Left renal cortex interstitium (tissue), 4 donors: ENCODE measurements around the gene IFNA17. TPM values are rescaled to one million over a fixed set of nuclear protein-coding genes. Genes with fewer than 3 reads are reported as not detected.
"Not testable (repeated sequence)": the region's sequence is repeated elsewhere in the genome, so short reads cannot be mapped to it uniquely, and the experiment has no call there.

ENCODE experiments used
- DNase-seq, 4 donors: peaks; one replicate each; pipeline ENCODE4 v3.0.0-alpha.2; 2013; ENCODE audit warnings: low read depth in 4 of 4, low spot score in 2 of 4, missing footprints in 1 of 4
- polyA plus RNA-seq, 4 donors: library from polyadenylated mRNA; unstranded; fragments of 120-200 nt; gene quantifications; one replicate each; pipeline ENCODE4 v1.2.1, GENCODE V29; 2013; ENCODE audit not compliant: insufficient read length in 4 of 4

Gene IFNA17
- not detected for polyA plus RNA-seq

DNA sequence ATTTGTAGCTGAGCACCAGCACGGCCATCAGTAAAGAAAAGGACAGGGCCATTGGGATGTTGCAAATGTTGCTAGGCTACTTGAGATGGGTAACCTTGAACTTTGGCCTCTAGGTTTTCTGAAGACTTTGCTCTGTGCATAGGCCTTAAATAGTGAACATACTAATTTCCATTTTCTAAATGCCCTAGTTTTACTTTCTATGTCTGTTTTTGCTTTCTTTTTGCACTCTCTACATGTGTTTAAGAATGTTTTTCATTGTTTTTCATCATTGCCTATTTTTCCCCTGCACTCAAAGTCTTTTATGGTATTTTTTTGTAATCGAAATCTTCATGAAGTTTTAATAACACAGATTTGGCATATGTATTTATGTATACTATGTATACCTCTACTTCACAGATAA, at the start of gene IFNA17:
Gene IFNA17, minus strand, starts transcription at position 101 of the 400 bp plus-strand sequence. Its CDS starts 49 bp downstream, at position 52.
- DNase-seq: no peak

- no peak for DNase-seq
Observed at GRCh38 chr9:21268347-21268657, 40.3 kb upstream of the IFNA17 start.

- DNase-seq: no peak
Observed at GRCh38 chr9:21267485-21268346, 39.7 kb upstream of the IFNA17 start.

- DNase-seq: no peak
Observed at GRCh38 chr9:21266733-21267484, 38.9 kb upstream of the IFNA17 start.

- DNase-seq: no peak
Observed at GRCh38 chr9:21265421-21266189, 37.6 kb upstream of the IFNA17 start.

DNA sequence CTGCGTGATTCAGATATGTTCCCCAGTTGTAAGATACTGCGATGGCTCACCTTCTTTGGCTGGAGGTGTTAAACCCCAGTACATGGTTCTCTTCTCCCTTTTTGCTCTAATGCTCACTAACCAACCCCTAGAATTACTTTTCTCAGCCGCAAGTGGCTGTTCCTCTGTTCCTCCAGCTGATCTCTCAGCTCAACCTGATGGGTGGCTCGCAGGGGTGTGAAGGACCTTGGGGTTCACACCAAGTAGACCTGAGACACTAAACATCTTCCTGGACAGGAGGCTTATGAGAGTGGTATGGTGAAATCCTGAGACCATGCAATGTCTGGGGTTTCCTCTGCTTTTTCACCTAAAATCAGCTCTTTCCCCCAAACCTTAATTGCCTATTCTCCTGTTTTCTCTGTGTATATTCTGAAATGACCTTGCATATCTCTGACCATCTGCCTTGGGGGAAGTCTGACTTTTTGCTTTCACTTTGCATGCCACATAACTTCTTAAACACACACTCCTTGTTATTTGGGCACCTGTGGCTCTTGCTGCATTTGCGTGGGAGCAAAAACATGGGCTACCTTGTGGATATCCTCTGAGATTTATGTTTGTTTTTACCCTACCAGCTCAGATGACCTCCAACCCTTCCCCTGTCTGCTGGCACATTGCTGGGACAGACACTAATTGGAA, 27.7 kb upstream of the IFNA17 start:
- no peak for DNase-seq

DNA sequence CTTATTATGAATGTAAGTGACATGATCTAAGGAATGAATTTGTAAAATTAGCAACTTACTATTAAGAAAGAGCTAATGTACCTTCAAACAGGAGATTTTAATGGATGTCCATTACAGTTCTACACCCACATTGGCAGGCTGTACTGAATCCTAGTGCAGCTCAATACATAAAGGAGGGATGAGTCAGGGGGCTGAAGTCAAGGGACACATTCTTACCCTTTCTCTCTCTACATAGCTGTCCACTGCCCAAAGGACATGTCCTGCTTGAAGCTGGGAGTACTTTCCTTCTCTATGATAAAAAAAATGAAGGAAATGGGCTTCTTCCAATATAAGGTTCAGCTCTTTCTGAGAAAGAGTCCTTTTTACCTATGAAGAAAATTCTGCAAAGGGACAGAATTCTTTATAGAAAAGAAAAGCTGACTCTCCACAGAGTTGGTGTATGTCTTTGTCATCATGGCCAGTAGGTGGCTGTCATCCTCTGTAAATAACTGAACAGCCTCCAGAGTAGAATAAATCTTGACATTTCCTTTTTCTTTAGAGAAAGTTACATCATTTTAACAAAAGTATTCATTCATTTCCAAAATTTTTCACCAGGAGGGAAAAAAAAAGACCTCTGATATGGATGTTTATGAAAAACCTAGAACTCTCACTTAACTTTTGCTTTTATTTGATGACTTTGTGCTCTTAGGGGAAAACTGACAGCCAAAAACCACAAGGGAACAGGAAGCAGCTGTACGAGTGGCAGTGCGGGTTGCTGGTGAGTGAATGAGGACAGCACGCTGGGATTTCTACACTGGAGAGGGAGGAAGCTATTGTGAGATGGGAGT, 24.9 kb upstream of the IFNA17 start:
- DNase-seq: peak in 2 of 4 donors; percentile 6 to 11

DNA sequence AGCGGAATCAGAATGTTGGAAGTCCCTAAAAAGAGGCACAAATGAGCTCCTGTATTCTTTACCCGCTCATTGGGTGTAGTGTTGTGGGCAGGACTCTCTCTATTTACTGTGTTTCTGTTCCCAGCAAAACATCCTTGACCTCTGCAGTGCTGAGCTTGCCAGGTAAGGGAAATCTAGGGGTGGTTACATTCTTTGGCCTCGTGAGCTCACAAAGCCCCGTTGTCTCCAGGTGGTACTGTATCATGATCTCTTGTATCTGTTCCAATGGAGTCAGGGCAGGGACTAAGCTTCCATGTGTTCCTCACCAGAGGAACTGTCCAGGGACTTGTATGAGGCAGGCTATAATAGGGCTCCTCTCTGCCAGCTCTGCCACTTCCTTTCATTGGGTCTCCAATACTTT, 23.6 kb upstream of the IFNA17 start:
- DNase-seq: no peak

DNA sequence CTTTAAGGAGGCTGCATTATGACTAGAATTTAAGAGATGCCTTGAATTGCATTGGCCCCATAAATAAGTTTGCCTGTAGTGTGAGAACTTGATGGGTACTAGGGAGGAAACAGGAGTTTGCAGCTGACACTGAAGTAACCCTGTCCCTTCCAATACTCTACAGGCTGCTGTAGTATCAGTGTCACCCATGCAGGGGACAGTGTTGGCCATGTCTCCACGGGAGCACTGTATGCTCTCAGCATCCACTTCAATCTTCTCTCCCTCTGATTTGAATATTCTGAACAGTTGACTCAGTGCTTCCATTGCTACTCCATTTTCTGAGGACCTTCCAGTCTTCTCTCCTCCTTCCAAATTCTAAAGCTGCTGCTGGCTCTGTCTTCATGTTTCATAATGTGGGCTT, 23.2 kb upstream of the IFNA17 start:
- no peak for DNase-seq

DNA sequence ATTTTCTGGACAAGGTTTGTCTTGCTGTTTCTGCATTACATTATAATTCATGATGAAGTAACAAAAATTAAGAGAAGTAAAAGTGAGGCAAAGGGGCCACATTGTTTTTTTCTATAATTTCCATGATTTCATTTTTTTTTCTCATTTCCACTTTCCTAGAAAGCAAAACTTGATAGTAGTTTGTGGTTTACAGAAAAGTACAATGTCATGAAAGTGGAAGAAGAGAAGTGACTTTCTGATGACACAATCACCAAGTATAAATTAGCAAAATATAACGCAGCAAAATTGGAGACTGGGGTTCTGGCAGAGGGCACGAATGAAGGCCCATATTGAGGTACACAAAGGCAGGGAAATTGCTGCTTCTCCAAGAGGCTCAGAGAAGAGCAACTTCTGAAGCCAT, 16.8 kb upstream of the IFNA17 start:
- DNase-seq: no peak

GRCh38 chr9:21239911-21240310, 11.9 kb upstream of the IFNA17 start, which contains the start of gene IFNA14:
TSS of gene IFNA14 (minus strand) at chr9:21240005. CDS start at chr9:21239935, 70 bp downstream.
- DNase-seq: no peak

GRCh38 chr9:21236360-21236714, 8.3 kb upstream of the IFNA17 start:
- not testable (repeated sequence) for DNase-seq

DNA sequence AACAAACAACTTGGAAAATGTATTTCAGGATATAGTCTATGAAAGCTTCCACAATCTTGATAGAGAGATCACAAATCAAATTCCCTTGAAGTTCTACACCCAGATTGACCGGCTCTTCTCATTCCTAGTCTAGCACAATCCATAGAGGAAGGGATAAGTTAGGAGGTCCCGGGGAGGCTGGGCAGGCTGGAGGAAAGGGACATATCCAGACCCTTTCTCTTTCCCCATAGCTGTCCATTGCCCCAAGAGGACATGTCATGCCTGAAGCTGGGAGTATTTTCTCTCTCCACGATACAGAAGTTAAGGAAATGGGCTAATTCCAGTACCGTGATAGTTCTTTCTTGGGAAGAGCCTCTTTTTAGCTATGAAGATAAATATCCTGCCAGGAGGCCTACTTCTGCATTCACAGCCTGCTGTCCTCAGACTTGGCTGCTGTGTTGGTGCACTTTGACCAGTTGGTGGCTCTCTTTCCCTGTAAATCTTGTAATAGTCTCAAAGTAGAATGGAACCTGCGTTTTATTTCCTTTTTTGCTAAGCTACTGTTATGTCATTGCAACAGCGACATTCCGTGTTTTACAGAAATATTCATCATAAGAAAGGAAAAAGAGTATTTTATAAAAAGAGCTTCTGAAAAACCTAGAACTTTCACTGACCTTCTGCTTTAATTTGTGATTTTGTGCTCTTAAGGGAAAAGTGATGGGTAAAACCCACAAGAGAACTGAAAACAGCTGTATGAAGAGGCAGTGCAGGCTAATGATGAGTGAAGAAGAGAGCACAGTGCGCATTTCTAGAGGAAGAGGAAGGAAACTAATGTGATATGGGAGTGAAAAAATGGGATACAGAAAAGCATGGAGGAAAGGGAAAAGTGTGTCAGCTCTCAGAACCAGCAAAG, 7.7 kb upstream of the IFNA17 start:
- DNase-seq: peak in 1 of 4 donors; percentile 7

GRCh38 chr9:21234153-21234687, 6.2 kb upstream of the IFNA17 start:
- DNase-seq: no peak

- no peak for DNase-seq
Observed at GRCh38 chr9:21233258-21233657, 5.2 kb upstream of the IFNA17 start.

DNA sequence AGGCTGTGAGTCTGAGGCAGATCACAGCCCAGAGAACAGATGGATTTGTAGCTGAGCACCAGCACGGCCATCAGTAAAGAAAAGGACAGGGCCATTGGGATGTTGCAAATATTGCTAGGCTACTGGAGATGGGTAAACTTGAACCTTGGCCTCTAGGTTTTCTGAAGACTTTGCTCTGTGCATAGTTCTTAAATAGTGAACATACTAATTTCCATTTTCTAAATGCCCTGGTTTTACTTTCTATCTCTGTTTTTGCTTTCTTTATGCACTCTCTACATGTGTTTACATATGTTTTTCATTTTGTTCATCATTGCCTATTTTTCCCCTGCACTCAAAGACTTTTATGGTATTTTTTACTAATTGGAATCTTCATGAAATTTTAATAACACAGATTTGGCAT, 10.8 kb downstream of the IFNA17 start, which contains the start of gene IFNA16:
Gene IFNA16, minus strand, starts transcription at position 101 of the 400 bp plus-strand sequence. Its CDS starts 6 bp downstream, at position 95.
- not testable (repeated sequence) for DNase-seq

GRCh38 chr9:21213411-21214326, 14.4 kb downstream of the IFNA17 start:
- not testable (repeated sequence) for DNase-seq
